Measurements from ENCODE around the gene IGLL5.

- TF ChIP-seq, protein P1, sequence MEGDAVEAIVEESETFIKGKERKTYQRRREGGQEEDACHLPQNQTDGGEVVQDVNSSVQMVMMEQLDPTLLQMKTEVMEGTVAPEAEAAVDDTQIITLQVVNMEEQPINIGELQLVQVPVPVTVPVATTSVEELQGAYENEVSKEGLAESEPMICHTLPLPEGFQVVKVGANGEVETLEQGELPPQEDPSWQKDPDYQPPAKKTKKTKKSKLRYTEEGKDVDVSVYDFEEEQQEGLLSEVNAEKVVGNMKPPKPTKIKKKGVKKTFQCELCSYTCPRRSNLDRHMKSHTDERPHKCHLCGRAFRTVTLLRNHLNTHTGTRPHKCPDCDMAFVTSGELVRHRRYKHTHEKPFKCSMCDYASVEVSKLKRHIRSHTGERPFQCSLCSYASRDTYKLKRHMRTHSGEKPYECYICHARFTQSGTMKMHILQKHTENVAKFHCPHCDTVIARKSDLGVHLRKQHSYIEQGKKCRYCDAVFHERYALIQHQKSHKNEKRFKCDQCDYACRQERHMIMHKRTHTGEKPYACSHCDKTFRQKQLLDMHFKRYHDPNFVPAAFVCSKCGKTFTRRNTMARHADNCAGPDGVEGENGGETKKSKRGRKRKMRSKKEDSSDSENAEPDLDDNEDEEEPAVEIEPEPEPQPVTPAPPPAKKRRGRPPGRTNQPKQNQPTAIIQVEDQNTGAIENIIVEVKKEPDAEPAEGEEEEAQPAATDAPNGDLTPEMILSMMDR (IDR thresholded peaks at IDR 0.05): no peak
- no peak for TF ChIP-seq POLR2A (IDR thresholded peaks at IDR 0.05)
Observed at GRCh38 chr22:22865311-22866072, 22.1 kb upstream of the IGLL5 start.

All from heart left ventricle (tissue), 13 donors.